HepG2 (cell line): Measurements from ENCODE around the gene DENND4B. TPM values are rescaled to one million over a fixed set of nuclear protein-coding genes. Genes with fewer than 3 reads are reported as not detected.

Experiments
- CREM ChIP-seq, 2 experiments: sonication (generic) in 1 of 2; formaldehyde crosslinking in 1 of 2; IDR thresholded peaks; 2 replicates each; pipeline versions ENCODE4 v1.4.0 to v1.6.1; 2016 to 2020; ENCODE audit warnings: antibody characterized with exemption in 1 of 2, mild to moderate bottlenecking in 1 of 2, missing genetic modification reagents in 1 of 2
- ETS1 ChIP-seq: sonication (generic); formaldehyde crosslinking; IDR thresholded peaks from 2 replicates; pipeline ENCODE4 v1.4.0; 2020; ENCODE audit warnings: missing genetic modification reagents
- FOXK1 ChIP-seq: sonication (generic); formaldehyde crosslinking; IDR thresholded peaks from 2 replicates; pipeline ENCODE4 v1.4.0; 2020; ENCODE audit warnings: low read depth, missing genetic modification reagents, borderline replicate concordance
- HBP1 ChIP-seq: IDR thresholded peaks from 2 replicates; pipeline ENCODE4 v1.6.1; 2016; ENCODE audit warnings: low read depth, control low read depth
- PHB2 ChIP-seq: fragments of 450-650 bp; IDR thresholded peaks from 2 replicates; pipeline ENCODE4 v1.6.1; 2018; ENCODE audit not compliant: partially characterized antibody
- RORA ChIP-seq: sonication (generic); formaldehyde crosslinking; IDR thresholded peaks from 2 replicates; pipeline ENCODE4 v1.5.0; 2020; ENCODE audit warnings: mild to moderate bottlenecking, missing genetic modification reagents, moderate library complexity
- SIX4 ChIP-seq: sonication (generic); formaldehyde crosslinking; IDR thresholded peaks from 2 replicates; pipeline ENCODE4 v1.4.0; 2020; ENCODE audit warnings: missing genetic modification reagents
- TFDP1 ChIP-seq: IDR thresholded peaks from 2 replicates; pipeline ENCODE4 v1.6.1; 2016; ENCODE audit warnings: missing compliant biosample characterization, missing genetic modification reagents, borderline replicate concordance
- TGIF2 ChIP-seq: IDR thresholded peaks from 2 replicates; pipeline ENCODE4 v1.6.1; 2016; ENCODE audit warnings: control low read depth, missing compliant biosample characterization
- ZBTB20 ChIP-seq: sonication (generic); formaldehyde crosslinking; IDR thresholded peaks from 2 replicates; pipeline ENCODE4 v1.8.1; 2023; ENCODE audit warnings: missing genetic modification reagents, low read depth, mild to moderate bottlenecking, borderline replicate concordance
- ZFP82 ChIP-seq: sonication (generic); formaldehyde crosslinking; IDR thresholded peaks from 2 replicates; pipeline ENCODE4 v1.5.1; 2020; ENCODE audit warnings: mild to moderate bottlenecking, missing genetic modification reagents, borderline replicate concordance
- ZGPAT ChIP-seq: IDR thresholded peaks from 2 replicates; pipeline ENCODE4 v1.6.1; 2016; ENCODE audit warnings: mild to moderate bottlenecking
- ZNF10 ChIP-seq: sonication (generic); formaldehyde crosslinking; IDR thresholded peaks from 2 replicates; pipeline ENCODE4 v1.4.0; 2020; ENCODE audit warnings: mild to moderate bottlenecking, low read depth, missing genetic modification reagents, borderline replicate concordance
- ZNF276 ChIP-seq: sonication (generic); formaldehyde crosslinking; IDR thresholded peaks from 2 replicates; pipeline ENCODE4 v1.4.0; 2020; ENCODE audit warnings: mild to moderate bottlenecking, low read depth, missing genetic modification reagents
- ZNF282 ChIP-seq: fragments of 450-650 bp; IDR thresholded peaks from 2 replicates; pipeline ENCODE4 v1.6.1; 2018; ENCODE audit not compliant: partially characterized antibody
- ZNF530 ChIP-seq: sonication (generic); formaldehyde crosslinking; IDR thresholded peaks from 2 replicates; pipeline ENCODE4 v1.5.0; 2020; ENCODE audit warnings: low read depth, mild to moderate bottlenecking, missing genetic modification reagents
- ZNF556 ChIP-seq: sonication (generic); formaldehyde crosslinking; IDR thresholded peaks from 2 replicates; pipeline ENCODE4 v1.4.0; 2020; ENCODE audit warnings: mild to moderate bottlenecking, missing genetic modification reagents, borderline replicate concordance
- ZNF83 ChIP-seq: sonication (generic); formaldehyde crosslinking; IDR thresholded peaks from 2 replicates; pipeline ENCODE4 v1.4.0; 2020; ENCODE audit warnings: missing genetic modification reagents, mild to moderate bottlenecking, borderline replicate concordance
- ZSCAN25 ChIP-seq: sonication (generic); formaldehyde crosslinking; IDR thresholded peaks from 2 replicates; pipeline ENCODE4 v1.8.0; 2022; ENCODE audit warnings: mild to moderate bottlenecking, missing genetic modification reagents
- polyA plus RNA-seq, 8 experiments: library from polyadenylated mRNA; depleted of rRNA in 3 of 8; stranded (reverse) in 7 of 8; unstranded in 1 of 8; fragments of >200 nt; fragmentation: Illumina TruSeq in 4 of 8; extraction: Trizol in 4 of 8; gene quantifications; 2 replicates each; pipeline versions ENCODE4 v1.2.1 to v1.2.3, GENCODE V29; 2011 to 2016; ENCODE audit warnings: low read depth in 4 of 8, missing spikeins in 1 of 8, mixed read lengths in 1 of 8; ENCODE audit not compliant: insufficient read depth in 1 of 8
- total RNA-seq, 5 experiments: library from RNA; depleted of rRNA; stranded (reverse); fragments of >200 nt; fragmentation: Illumina TruSeq; extraction: Trizol; gene quantifications; 2 replicates each; pipeline ENCODE4 v1.2.3, GENCODE V29; 2016; ENCODE audit warnings: low read depth in 1 of 5

Gene DENND4B
- total and polyA plus RNA-seq, 2 of the 13 experiments (the other 11 are each of a cell fraction or from before 2014, with no cell fraction given) = 15.1 to 20.3 TPM

- peak; percentile 45; the same call in 1 of the 2 replicates for TF ChIP-seq ZNF530
- 0 out of 2 replicates have a peak, but pooled peaks have one; percentile 28 for TF ChIP-seq ZSCAN25
- TF ChIP-seq TFDP1 (CRISPR knock-in tag) = peak; percentile 42; the same call in 1 of the 2 replicates
- TF ChIP-seq ZNF10 (CRISPR knock-in tag) = no peak
- TF ChIP-seq TGIF2 (CRISPR knock-in tag) = peak; percentile 93
- TF ChIP-seq SIX4 (CRISPR knock-in tag) = peak; percentile 35; the same call in 1 of the 2 replicates
- TF ChIP-seq ZNF282 = no peak
- TF ChIP-seq RORA (CRISPR knock-in tag) = no peak
- peak; percentile 82; the same call in 1 of the 2 replicates for TF ChIP-seq FOXK1 (CRISPR knock-in tag)
- peak; percentile 78 for TF ChIP-seq ZGPAT
- no peak for TF ChIP-seq PHB2
- peak; percentile 99 for TF ChIP-seq CREM (IDR thresholded peaks at IDR 0.05)
- TF ChIP-seq CREM (CRISPR knock-in tag; IDR thresholded peaks at IDR 0.05) = peak; percentile 27; the same call in 1 of the 2 replicates
- peak; percentile 94 for TF ChIP-seq ZNF556 (CRISPR knock-in tag)
- no peak for TF ChIP-seq ZBTB20
- TF ChIP-seq ETS1 (CRISPR knock-in tag) = no peak
- TF ChIP-seq ZNF83 = no peak
- peak; percentile 95 for TF ChIP-seq HBP1 (CRISPR knock-in tag)
- no peak for TF ChIP-seq ZFP82 (CRISPR knock-in tag)
- TF ChIP-seq ZNF276 (CRISPR knock-in tag) = peak; percentile 85; the same call in 1 of the 2 replicates
These were observed 44.1 kb upstream of the DENND4B start, which contains the start of gene RPS27 (continued) for GRCh38 chr1:153990468-153991150.
